Osteoblast (primary cell): ENCODE measurements around the gene PARL. TPM values are rescaled to one million over a fixed set of nuclear protein-coding genes. Genes with fewer than 3 reads are reported as not detected.
"Not testable (repeated sequence)": the region's sequence is repeated elsewhere in the genome, so short reads cannot be mapped to it uniquely, and the experiment has no call there.

Source experiments
- DNase-seq: peaks from one replicate; pipeline ENCODE4 v3.0.0; 2011; ENCODE audit warnings: low spot score, mixed read lengths; ENCODE audit not compliant: insufficient read length; ENCODE audit errors: missing footprints
- H2AFZ ChIP-seq: 2 replicates; pipeline ENCODE4 v1.6.0; 2011; ENCODE audit warnings: mild to moderate bottlenecking, low read length
- H3K27ac ChIP-seq: 2 replicates; pipeline ENCODE4 v1.5.1; 2011; ENCODE audit warnings: mild to moderate bottlenecking, low read depth, low read length, moderate library complexity
- H3K27me3 ChIP-seq: 2 replicates; pipeline ENCODE4 v1.6.0; 2012; ENCODE audit warnings: mild to moderate bottlenecking, control low read depth, inconsistent platforms, low read length, moderate library complexity; ENCODE audit not compliant: insufficient read depth
- H3K36me3 ChIP-seq: 2 replicates; pipeline ENCODE4 v1.5.1; 2011; ENCODE audit warnings: mild to moderate bottlenecking, low read length, control low read depth, moderate library complexity; ENCODE audit not compliant: insufficient read depth
- H3K4me1 ChIP-seq: 2 replicates; pipeline ENCODE4 v1.5.1; 2011; ENCODE audit warnings: mild to moderate bottlenecking, low read length, control low read depth, moderate library complexity; ENCODE audit not compliant: insufficient read depth
- H3K4me2 ChIP-seq: 2 replicates; pipeline ENCODE4 v1.6.0; 2011; ENCODE audit warnings: mild to moderate bottlenecking, low read length; ENCODE audit not compliant: insufficient read depth
- H3K4me3 ChIP-seq: fragments of 200-600 bp; sonication (generic); 3 replicates; pipeline ENCODE4 v1.5.1; 2012; ENCODE audit warnings: mild to moderate bottlenecking, low read length, inconsistent platforms; ENCODE audit not compliant: insufficient read depth
- H3K79me2 ChIP-seq: 2 replicates; pipeline ENCODE4 v1.6.0; 2012; ENCODE audit warnings: mild to moderate bottlenecking, low read length, control low read depth, inconsistent platforms; ENCODE audit not compliant: insufficient read depth
- H3K9me3 ChIP-seq: 2 replicates; pipeline ENCODE4 v1.5.1; 2011; ENCODE audit warnings: low read depth, low read length, control low read depth
- H4K20me1 ChIP-seq: 2 replicates; pipeline ENCODE4 v1.6.0; 2012; ENCODE audit warnings: mild to moderate bottlenecking, low read length, control low read depth; ENCODE audit not compliant: insufficient read depth
- CTCF ChIP-seq: IDR thresholded peaks from 2 replicates; pipeline ENCODE4 v1.5.1; 2011; ENCODE audit warnings: mild to moderate bottlenecking, low read depth, low read length, moderate library complexity; ENCODE audit errors: extremely low read depth
- total RNA-seq: library from RNA; depleted of rRNA; stranded (reverse); fragments of >200 nt; gene quantifications from 2 replicates; pipeline ENCODE4 v1.2.3, GENCODE V29; 2012

The PARL gene
- total RNA-seq, 1 donor: 34.0 TPM

GRCh38 chr3:183789826-183790225, 94.9 kb downstream of the PARL start:
- TF ChIP-seq CTCF: no peak
- H3K4me2 ChIP-seq: no peak overlapping the region
- H4K20me1 ChIP-seq: no peaks in the 10 kb centered on the region
- no peak overlapping the region for H2AFZ ChIP-seq
- H3K27ac ChIP-seq: no peak overlapping the region
- H3K79me2 ChIP-seq: peaks cover 24% of the 10 kb centered on the region
- no peaks in the 10 kb centered on the region for H3K27me3 ChIP-seq
- no peak overlapping the region for H3K4me3 ChIP-seq
- H3K4me1 ChIP-seq: no peaks in the 10 kb centered on the region
- no peaks in the 10 kb centered on the region for H3K9me3 ChIP-seq
- peaks cover 64% of the 10 kb centered on the region for H3K36me3 ChIP-seq
- DNase-seq: no peak

DNA sequence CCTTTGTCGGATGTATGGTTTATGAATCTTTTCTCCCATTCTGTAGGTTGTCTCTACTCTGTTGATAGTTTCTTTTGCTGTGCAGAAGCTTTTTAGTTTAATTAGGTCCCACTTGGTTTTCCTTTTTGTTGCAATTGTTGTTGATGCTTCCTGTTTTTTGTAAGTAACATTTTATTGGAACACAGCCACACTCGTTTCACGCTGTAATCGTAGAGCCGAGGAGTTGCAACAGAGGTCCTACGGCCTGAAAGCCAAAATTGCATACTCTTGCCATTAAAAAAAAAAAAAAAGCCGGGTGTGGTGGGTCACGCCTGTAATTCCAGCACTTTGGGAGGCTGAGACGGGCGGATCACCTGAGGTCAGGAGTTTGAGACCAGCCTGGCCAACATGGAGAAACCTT, 100.2 kb downstream of the PARL start:
- H3K9me3 ChIP-seq, H3K27ac ChIP-seq, H3K27me3 ChIP-seq, H2AFZ ChIP-seq, H3K4me3 ChIP-seq, H4K20me1 ChIP-seq, H3K4me2 ChIP-seq, DNase-seq: not testable (repeated sequence)
- peaks cover 59% of the 10 kb centered on the region for H3K36me3 ChIP-seq
- H3K4me1 ChIP-seq: peaks cover 12% of the 10 kb centered on the region
- H3K79me2 ChIP-seq: peaks cover 22% of the 10 kb centered on the region

DNA sequence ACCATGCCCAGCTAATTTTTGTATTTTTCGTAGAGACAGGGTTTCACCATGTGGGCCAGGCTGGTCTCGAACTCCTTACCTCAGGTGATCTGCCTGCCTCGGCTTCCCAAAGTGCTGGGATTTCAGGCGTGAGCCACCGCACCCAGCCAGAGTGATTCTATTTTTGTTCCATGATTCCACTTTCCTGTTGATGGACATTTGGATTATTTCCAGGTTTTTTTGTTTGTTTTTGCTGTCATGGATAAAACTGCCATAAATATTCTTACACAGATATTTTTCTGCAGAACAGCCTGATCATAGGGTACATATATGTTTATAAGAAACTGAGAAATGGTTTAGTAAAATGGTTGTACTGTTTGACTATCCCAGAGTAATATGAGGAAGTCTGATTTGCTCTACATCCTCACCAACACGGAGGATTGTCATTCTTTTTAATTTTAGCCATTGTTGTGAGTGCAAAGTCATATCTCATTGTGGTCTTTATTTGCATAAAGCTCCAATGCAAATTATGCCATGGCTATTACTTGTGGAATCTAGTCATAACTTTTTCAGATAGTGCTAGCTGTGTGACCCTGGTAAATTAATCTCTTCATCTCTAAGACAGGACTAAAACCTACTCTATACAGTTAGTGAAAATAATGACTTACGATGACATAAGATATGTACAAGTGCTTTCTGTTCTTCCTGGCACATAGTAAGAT, 102.0 kb downstream of the PARL start:
- H2AFZ ChIP-seq: no peak overlapping the region
- no peak for TF ChIP-seq CTCF
- DNase-seq: no peak
- H3K79me2 ChIP-seq: peaks cover 15% of the 10 kb centered on the region
- H3K4me2 ChIP-seq: no peak overlapping the region
- no peak overlapping the region for H3K27ac ChIP-seq
- H3K27me3 ChIP-seq: no peaks in the 10 kb centered on the region
- peaks cover 63% of the 10 kb centered on the region for H3K36me3 ChIP-seq
- no peaks in the 10 kb centered on the region for H3K9me3 ChIP-seq
- H3K4me3 ChIP-seq: no peak overlapping the region
- H4K20me1 ChIP-seq: no peaks in the 10 kb centered on the region
- H3K4me1 ChIP-seq: peaks cover 12% of the 10 kb centered on the region

GRCh38 chr3:183781246-183781645, 103.4 kb downstream of the PARL start:
- DNase-seq: no peak
- peaks cover 63% of the 10 kb centered on the region for H3K36me3 ChIP-seq
- no peak overlapping the region for H2AFZ ChIP-seq
- no peak overlapping the region for H3K4me2 ChIP-seq
- peaks cover 15% of the 10 kb centered on the region for H3K79me2 ChIP-seq
- TF ChIP-seq CTCF: no peak
- no peak overlapping the region for H3K4me3 ChIP-seq
- H3K9me3 ChIP-seq: no peaks in the 10 kb centered on the region
- H3K27me3 ChIP-seq: no peaks in the 10 kb centered on the region
- peaks cover 12% of the 10 kb centered on the region for H3K4me1 ChIP-seq
- no peaks in the 10 kb centered on the region for H4K20me1 ChIP-seq
- no peak overlapping the region for H3K27ac ChIP-seq
